Sigmoid colon (tissue), 4 donors: ENCODE data around the gene MRLN.

ENCODE experiments used
- CTCF ChIP-seq, 4 experiments: fragments of 450-650 bp in 3 of 4; fragments of 200-600 bp in 1 of 4; IDR thresholded peaks; one replicate each; pipeline ENCODE4 v1.5.1; 2016 to 2019; ENCODE audit warnings: antibody characterized with exemption in 4 of 4, mild to moderate bottlenecking in 3 of 4, moderate library complexity in 2 of 4
- POLR2AphosphoS5 ChIP-seq, 4 donors: sonication (generic); formaldehyde crosslinking; IDR thresholded peaks; one replicate each; pipeline ENCODE4 v1.6.1; 2017; ENCODE audit warnings: antibody characterized with exemption in 4 of 4

GRCh38 chr10:59779756-59780533 lies 26.7 kb upstream of the MRLN start:
- TF ChIP-seq CTCF (IDR thresholded peaks at IDR 0.05) (no peak), POLR2AphosphoS5 (IDR thresholded peaks at IDR 0.05) (no peak)
